H1 (cell line): ENCODE data around the gene RASL10B. TPM values are rescaled to one million over a fixed set of nuclear protein-coding genes. Genes with fewer than 3 reads are reported as not detected.

ENCODE experiments used
- JUND ChIP-seq: IDR thresholded peaks from 2 replicates; pipeline ENCODE4 v1.6.1; 2011; ENCODE audit warnings: mild to moderate bottlenecking, improper control_type of control experiment, low read length
- NANOG ChIP-seq: IDR thresholded peaks from 2 replicates; pipeline ENCODE4 v1.6.1; 2011; ENCODE audit warnings: low read length, low read depth, mild to moderate bottlenecking, inconsistent platforms; ENCODE audit not compliant: insufficient read depth, poor library complexity, severe bottlenecking
- NRF1 ChIP-seq: IDR thresholded peaks from 2 replicates; pipeline ENCODE4 v1.6.1; 2011; ENCODE audit warnings: mild to moderate bottlenecking, low read depth, low read length, improper control_type of control experiment
- PHF8 ChIP-seq: fragments of 200-600 bp; sonication (generic); conservative IDR thresholded peaks from 2 replicates; pipeline ENCODE4 v1.7.1; 2012; ENCODE audit warnings: low read depth, mild to moderate bottlenecking, inconsistent platforms, low read length, moderate library complexity
- polyA plus RNA-seq, 7 experiments: library from polyadenylated mRNA; depleted of rRNA in 3 of 7; stranded (reverse) in 5 of 7; unstranded in 2 of 7; fragments of >200 nt in 5 of 7; fragments of 200-250 nt in 2 of 7; gene quantifications; 1 replicate in 5 of 7; 2 replicates in 1 of 7; 4 replicates in 1 of 7; pipeline versions ENCODE4 v1.2.1 to v1.2.3, GENCODE V29; 2011 to 2013; ENCODE audit warnings: missing spikeins in 2 of 7, mixed read lengths in 2 of 7
- total RNA-seq: library from RNA; stranded (reverse); fragmentation: NEBNext Ultra II Directional; extraction: Animal tissue kit (Norgen Biotek cat#: 25700); gene quantifications from 2 replicates; pipeline ENCODE4 v1.2.1, GENCODE V29; 2021
- TF ChIP-seq, protein P1 (sequence below), 3 experiments: IDR thresholded peaks; 1 replicate in 2 of 3; 2 replicates in 1 of 3; pipeline versions ENCODE4 v1.5.1 to v1.6.1; 2011; ENCODE audit warnings: low read length in 3 of 3, mild to moderate bottlenecking in 3 of 3, inconsistent platforms in 2 of 3, low read depth in 1 of 3, moderate library complexity in 1 of 3; ENCODE audit not compliant: insufficient read depth in 1 of 3; ENCODE audit errors: control extremely low read depth in 1 of 3
- TF ChIP-seq, protein P2 (sequence below): fragments of 300-600 bp; sonication (generic); IDR thresholded peaks from 2 replicates; pipeline ENCODE4 v1.7.1; 2012; ENCODE audit warnings: low read length, moderate library complexity, mild to moderate bottlenecking, inconsistent platforms; ENCODE audit not compliant: insufficient replicate concordance

Gene RASL10B
- total and polyA plus RNA-seq, 2 of the 8 experiments (the other 6 are each of a cell fraction or from before 2014, with no cell fraction given) = 17.5 to 22.8 TPM

DNA sequence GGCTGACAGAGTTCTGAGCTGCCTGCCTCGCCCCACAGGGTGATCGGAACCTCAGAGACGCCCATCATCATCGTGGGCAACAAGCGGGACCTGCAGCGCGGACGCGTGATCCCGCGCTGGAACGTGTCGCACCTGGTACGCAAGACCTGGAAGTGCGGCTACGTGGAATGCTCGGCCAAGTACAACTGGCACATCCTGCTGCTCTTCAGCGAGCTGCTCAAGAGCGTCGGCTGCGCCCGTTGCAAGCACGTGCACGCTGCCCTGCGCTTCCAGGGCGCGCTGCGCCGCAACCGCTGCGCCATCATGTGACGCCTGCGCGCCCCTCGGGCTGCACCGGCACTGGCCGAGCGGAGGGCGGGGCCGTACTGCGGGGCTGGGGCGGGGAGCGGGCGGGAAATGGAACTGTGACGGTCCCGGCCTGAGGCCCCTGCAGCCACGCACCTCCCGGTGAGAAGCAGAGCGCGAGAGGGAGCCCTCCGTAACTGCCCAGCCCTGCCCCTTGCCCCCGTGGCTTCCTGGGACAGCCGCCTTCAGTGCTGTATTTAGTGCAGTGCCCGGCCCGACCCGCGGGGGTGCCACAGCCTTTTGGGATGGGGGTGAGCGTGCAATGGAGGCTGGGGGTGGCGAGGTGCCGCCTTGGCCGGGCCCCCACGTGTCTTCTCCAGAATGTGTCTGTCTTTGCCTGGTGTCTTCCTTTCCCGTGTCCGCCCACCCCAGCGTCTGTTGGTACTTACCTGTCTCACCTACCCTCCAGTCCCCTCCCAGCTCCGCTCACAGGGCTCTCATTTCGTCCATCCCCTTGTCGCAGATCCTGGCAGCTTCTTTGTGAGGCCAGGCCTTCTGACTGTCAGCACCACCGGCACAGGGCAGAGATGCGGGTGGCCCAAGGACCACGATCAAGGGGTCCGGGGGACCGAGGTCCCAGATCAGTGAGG, 9.8 kb downstream of the RASL10B start (continued):
- TF ChIP-seq, protein P1, sequence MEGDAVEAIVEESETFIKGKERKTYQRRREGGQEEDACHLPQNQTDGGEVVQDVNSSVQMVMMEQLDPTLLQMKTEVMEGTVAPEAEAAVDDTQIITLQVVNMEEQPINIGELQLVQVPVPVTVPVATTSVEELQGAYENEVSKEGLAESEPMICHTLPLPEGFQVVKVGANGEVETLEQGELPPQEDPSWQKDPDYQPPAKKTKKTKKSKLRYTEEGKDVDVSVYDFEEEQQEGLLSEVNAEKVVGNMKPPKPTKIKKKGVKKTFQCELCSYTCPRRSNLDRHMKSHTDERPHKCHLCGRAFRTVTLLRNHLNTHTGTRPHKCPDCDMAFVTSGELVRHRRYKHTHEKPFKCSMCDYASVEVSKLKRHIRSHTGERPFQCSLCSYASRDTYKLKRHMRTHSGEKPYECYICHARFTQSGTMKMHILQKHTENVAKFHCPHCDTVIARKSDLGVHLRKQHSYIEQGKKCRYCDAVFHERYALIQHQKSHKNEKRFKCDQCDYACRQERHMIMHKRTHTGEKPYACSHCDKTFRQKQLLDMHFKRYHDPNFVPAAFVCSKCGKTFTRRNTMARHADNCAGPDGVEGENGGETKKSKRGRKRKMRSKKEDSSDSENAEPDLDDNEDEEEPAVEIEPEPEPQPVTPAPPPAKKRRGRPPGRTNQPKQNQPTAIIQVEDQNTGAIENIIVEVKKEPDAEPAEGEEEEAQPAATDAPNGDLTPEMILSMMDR (IDR thresholded peaks at IDR 0.05; ENCODE audit: control extremely low read depth in 1 of 3, insufficient read depth in 1 of 3, low read depth in 1 of 3, low read length in 3 of 3) = peak in 2 of 3 experiments; percentile 23 to 25; a peak in 3 of 4 replicates
- TF ChIP-seq NRF1 (no peak), JUND (no peak), NANOG (no peak), PHF8 (no peak)
- TF ChIP-seq, protein P2, sequence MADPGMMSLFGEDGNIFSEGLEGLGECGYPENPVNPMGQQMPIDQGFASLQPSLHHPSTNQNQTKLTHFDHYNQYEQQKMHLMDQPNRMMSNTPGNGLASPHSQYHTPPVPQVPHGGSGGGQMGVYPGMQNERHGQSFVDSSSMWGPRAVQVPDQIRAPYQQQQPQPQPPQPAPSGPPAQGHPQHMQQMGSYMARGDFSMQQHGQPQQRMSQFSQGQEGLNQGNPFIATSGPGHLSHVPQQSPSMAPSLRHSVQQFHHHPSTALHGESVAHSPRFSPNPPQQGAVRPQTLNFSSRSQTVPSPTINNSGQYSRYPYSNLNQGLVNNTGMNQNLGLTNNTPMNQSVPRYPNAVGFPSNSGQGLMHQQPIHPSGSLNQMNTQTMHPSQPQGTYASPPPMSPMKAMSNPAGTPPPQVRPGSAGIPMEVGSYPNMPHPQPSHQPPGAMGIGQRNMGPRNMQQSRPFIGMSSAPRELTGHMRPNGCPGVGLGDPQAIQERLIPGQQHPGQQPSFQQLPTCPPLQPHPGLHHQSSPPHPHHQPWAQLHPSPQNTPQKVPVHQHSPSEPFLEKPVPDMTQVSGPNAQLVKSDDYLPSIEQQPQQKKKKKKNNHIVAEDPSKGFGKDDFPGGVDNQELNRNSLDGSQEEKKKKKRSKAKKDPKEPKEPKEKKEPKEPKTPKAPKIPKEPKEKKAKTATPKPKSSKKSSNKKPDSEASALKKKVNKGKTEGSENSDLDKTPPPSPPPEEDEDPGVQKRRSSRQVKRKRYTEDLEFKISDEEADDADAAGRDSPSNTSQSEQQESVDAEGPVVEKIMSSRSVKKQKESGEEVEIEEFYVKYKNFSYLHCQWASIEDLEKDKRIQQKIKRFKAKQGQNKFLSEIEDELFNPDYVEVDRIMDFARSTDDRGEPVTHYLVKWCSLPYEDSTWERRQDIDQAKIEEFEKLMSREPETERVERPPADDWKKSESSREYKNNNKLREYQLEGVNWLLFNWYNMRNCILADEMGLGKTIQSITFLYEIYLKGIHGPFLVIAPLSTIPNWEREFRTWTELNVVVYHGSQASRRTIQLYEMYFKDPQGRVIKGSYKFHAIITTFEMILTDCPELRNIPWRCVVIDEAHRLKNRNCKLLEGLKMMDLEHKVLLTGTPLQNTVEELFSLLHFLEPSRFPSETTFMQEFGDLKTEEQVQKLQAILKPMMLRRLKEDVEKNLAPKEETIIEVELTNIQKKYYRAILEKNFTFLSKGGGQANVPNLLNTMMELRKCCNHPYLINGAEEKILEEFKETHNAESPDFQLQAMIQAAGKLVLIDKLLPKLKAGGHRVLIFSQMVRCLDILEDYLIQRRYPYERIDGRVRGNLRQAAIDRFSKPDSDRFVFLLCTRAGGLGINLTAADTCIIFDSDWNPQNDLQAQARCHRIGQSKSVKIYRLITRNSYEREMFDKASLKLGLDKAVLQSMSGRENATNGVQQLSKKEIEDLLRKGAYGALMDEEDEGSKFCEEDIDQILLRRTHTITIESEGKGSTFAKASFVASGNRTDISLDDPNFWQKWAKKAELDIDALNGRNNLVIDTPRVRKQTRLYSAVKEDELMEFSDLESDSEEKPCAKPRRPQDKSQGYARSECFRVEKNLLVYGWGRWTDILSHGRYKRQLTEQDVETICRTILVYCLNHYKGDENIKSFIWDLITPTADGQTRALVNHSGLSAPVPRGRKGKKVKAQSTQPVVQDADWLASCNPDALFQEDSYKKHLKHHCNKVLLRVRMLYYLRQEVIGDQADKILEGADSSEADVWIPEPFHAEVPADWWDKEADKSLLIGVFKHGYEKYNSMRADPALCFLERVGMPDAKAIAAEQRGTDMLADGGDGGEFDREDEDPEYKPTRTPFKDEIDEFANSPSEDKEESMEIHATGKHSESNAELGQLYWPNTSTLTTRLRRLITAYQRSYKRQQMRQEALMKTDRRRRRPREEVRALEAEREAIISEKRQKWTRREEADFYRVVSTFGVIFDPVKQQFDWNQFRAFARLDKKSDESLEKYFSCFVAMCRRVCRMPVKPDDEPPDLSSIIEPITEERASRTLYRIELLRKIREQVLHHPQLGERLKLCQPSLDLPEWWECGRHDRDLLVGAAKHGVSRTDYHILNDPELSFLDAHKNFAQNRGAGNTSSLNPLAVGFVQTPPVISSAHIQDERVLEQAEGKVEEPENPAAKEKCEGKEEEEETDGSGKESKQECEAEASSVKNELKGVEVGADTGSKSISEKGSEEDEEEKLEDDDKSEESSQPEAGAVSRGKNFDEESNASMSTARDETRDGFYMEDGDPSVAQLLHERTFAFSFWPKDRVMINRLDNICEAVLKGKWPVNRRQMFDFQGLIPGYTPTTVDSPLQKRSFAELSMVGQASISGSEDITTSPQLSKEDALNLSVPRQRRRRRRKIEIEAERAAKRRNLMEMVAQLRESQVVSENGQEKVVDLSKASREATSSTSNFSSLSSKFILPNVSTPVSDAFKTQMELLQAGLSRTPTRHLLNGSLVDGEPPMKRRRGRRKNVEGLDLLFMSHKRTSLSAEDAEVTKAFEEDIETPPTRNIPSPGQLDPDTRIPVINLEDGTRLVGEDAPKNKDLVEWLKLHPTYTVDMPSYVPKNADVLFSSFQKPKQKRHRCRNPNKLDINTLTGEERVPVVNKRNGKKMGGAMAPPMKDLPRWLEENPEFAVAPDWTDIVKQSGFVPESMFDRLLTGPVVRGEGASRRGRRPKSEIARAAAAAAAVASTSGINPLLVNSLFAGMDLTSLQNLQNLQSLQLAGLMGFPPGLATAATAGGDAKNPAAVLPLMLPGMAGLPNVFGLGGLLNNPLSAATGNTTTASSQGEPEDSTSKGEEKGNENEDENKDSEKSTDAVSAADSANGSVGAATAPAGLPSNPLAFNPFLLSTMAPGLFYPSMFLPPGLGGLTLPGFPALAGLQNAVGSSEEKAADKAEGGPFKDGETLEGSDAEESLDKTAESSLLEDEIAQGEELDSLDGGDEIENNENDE = no peak
